Measurements from ENCODE around the gene APOBEC3H.

Gene APOBEC3H

GRCh38 chr22:39148026-39148726 lies 51.1 kb downstream of the APOBEC3H start:
- Histone ChIP-seq H3K9ac (ENCODE audit: low read depth, low read length) (no peak overlapping the region), H3K9me3 (ENCODE audit: control insufficient read depth, insufficient read depth, low read length) (no peaks in the 10 kb centered on the region), H3K36me3 (ENCODE audit: insufficient read depth, low read length) (no peaks in the 10 kb centered on the region), H3K4me1 (ENCODE audit: insufficient read depth, low read length) (peaks cover 34% of the 10 kb centered on the region)

- no peaks in the 10 kb centered on the region for H3K9me3 ChIP-seq (ENCODE audit: control insufficient read depth, insufficient read depth, low read length)
- H3K9ac ChIP-seq (ENCODE audit: low read depth, low read length): no peak overlapping the region
- H3K36me3 ChIP-seq (ENCODE audit: insufficient read depth, low read length): no peaks in the 10 kb centered on the region
- H3K4me1 ChIP-seq (ENCODE audit: insufficient read depth, low read length): peaks cover 29% of the 10 kb centered on the region
Observed at GRCh38 chr22:39148727-39149535, 51.9 kb downstream of the APOBEC3H start.

GRCh38 chr22:39149915-39150847 lies 53.1 kb downstream of the APOBEC3H start:
- Histone ChIP-seq H3K36me3 (ENCODE audit: insufficient read depth, low read length) (no peaks in the 10 kb centered on the region), H3K9me3 (ENCODE audit: control insufficient read depth, insufficient read depth, low read length) (no peaks in the 10 kb centered on the region), H3K4me1 (ENCODE audit: insufficient read depth, low read length) (peaks cover 25% of the 10 kb centered on the region), H3K9ac (ENCODE audit: low read depth, low read length) (no peak overlapping the region)

- H3K9ac ChIP-seq (ENCODE audit: low read depth, low read length): no peak overlapping the region
- H3K9me3 ChIP-seq (ENCODE audit: control insufficient read depth, insufficient read depth, low read length): no peaks in the 10 kb centered on the region
- no peaks in the 10 kb centered on the region for H3K36me3 ChIP-seq (ENCODE audit: insufficient read depth, low read length)
- H3K4me1 ChIP-seq (ENCODE audit: insufficient read depth, low read length): peaks cover 25% of the 10 kb centered on the region
Observed at GRCh38 chr22:39150848-39151215, 53.8 kb downstream of the APOBEC3H start.

GRCh38 chr22:39151329-39151975 lies 54.4 kb downstream of the APOBEC3H start:
- Histone ChIP-seq H3K4me1 (ENCODE audit: insufficient read depth, low read length) (peaks cover 25% of the 10 kb centered on the region), H3K36me3 (ENCODE audit: insufficient read depth, low read length) (no peaks in the 10 kb centered on the region), H3K9me3 (ENCODE audit: control insufficient read depth, insufficient read depth, low read length) (no peaks in the 10 kb centered on the region), H3K9ac (ENCODE audit: low read depth, low read length) (peak overlapping the region; percentile 56; the same call in 1 of the 2 replicates)

GRCh38 chr22:39152024-39152510 lies 55.0 kb downstream of the APOBEC3H start:
- peak overlapping the region; percentile 56 for H3K9ac ChIP-seq (ENCODE audit: low read depth, low read length)

GRCh38 chr22:39152511-39153219 lies 55.6 kb downstream of the APOBEC3H start, which contains the start of gene CBX7:
CBX7 (minus strand) TSS chr22:39152680; CDS start chr22:39152444, 236 bp downstream.
- Histone ChIP-seq H3K9me3 (ENCODE audit: control insufficient read depth, insufficient read depth, low read length) (no peaks in the 10 kb centered on the region), H3K36me3 (ENCODE audit: insufficient read depth, low read length) (no peaks in the 10 kb centered on the region), H3K4me1 (ENCODE audit: insufficient read depth, low read length) (peaks cover 25% of the 10 kb centered on the region), H3K9ac (ENCODE audit: low read depth, low read length) (peak within 1 kb of the TSS; percentile 64)

More at GRCh38 chr22:39152024-39152510, 55.0 kb downstream of the APOBEC3H start:
- Histone ChIP-seq H3K36me3 (ENCODE audit: insufficient read depth, low read length) (no peaks in the 10 kb centered on the region), H3K4me1 (ENCODE audit: insufficient read depth, low read length) (peaks cover 25% of the 10 kb centered on the region), H3K9me3 (ENCODE audit: control insufficient read depth, insufficient read depth, low read length) (no peaks in the 10 kb centered on the region)

- Histone ChIP-seq H3K4me1 (ENCODE audit: insufficient read depth, low read length) (peaks cover 20% of the 10 kb centered on the region), H3K36me3 (ENCODE audit: insufficient read depth, low read length) (no peaks in the 10 kb centered on the region), H3K9ac (ENCODE audit: low read depth, low read length) (peak overlapping the region; percentile 64), H3K9me3 (ENCODE audit: control insufficient read depth, insufficient read depth, low read length) (no peaks in the 10 kb centered on the region)
Observed at GRCh38 chr22:39153220-39153717, 56.2 kb downstream of the APOBEC3H start.

Measured in ES-I3 (cell line).